ENCODE results near the gene LAMB1.
"Not testable (repeated sequence)": the region's sequence is repeated elsewhere in the genome, so short reads cannot be mapped to it uniquely, and the experiment has no call there.

Gene LAMB1

GRCh38 chr7:107907790-107908189 is 95.2 kb downstream of the LAMB1 start:
- DNase-seq: no peak

GRCh38 chr7:107902381-107902780 is 100.6 kb downstream of the LAMB1 start:
- no peak for DNase-seq

- DNase-seq: no peak
Observed at GRCh38 chr7:107900496-107901015, 102.4 kb downstream of the LAMB1 start.

- no peak for DNase-seq
Observed at GRCh38 chr7:107898997-107899594, 103.9 kb downstream of the LAMB1 start.

- not testable (repeated sequence) for DNase-seq
Observed at GRCh38 chr7:107892367-107892741, 110.6 kb downstream of the LAMB1 start.

- DNase-seq: peak; percentile 26
Observed at GRCh38 chr7:107891636-107892366, 111.2 kb downstream of the LAMB1 start.

GRCh38 chr7:107890962-107891635 is 111.9 kb downstream of the LAMB1 start, which contains the start of gene DLD:
DLD (plus strand) TSS chr7:107891183; CDS start chr7:107891251, 68 bp downstream.
- DNase-seq: peak; percentile 96

GRCh38 chr7:107890493-107890961 is 112.4 kb downstream of the LAMB1 start:
- no peak for DNase-seq

GRCh38 chr7:107889992-107890391 is 113.0 kb downstream of the LAMB1 start:
- DNase-seq: no peak

GRCh38 chr7:107887827-107888226 is 115.1 kb downstream of the LAMB1 start:
- DNase-seq: not testable (repeated sequence)

- DNase-seq: no peak
Observed at GRCh38 chr7:107884066-107884818, 118.7 kb downstream of the LAMB1 start.

- no peak for DNase-seq
Observed at GRCh38 chr7:107882766-107883165, 120.2 kb downstream of the LAMB1 start.

GRCh38 chr7:107879400-107880035 is 123.4 kb downstream of the LAMB1 start:
- peak; percentile 53 for DNase-seq

GRCh38 chr7:107878636-107879035 is 124.3 kb downstream of the LAMB1 start:
- DNase-seq: no peak

GRCh38 chr7:107877731-107878382 is 125.1 kb downstream of the LAMB1 start:
- DNase-seq: no peak

- DNase-seq: no peak
Observed at GRCh38 chr7:107876916-107877315, 126.0 kb downstream of the LAMB1 start.

GRCh38 chr7:107874605-107875446 is 128.1 kb downstream of the LAMB1 start:
- peak; percentile 51 for DNase-seq

- no peak for DNase-seq
Observed at GRCh38 chr7:107874111-107874510, 128.8 kb downstream of the LAMB1 start.

Measured in activated CD4-positive, alpha-beta T cell treated with anti-CD3 and anti-CD28 coated beads for 48 hours (primary cell).